ENCODE measurements around the gene PHC2.

GRCh38 chr1:33346533-33346926, 84.4 kb downstream of the PHC2 start:
- no peak for TF ChIP-seq CTCF (optimal IDR thresholded peaks at IDR 0.05 in 1 of 3, IDR thresholded peaks at IDR 0.05 in 1 of 3, conservative IDR thresholded peaks at IDR 0.05 in 1 of 3; ENCODE audit: extremely low read depth in 1 of 3, insufficient read depth in 2 of 3, low read length in 3 of 3)
- TF ChIP-seq EZH2 (IDR thresholded peaks at IDR 0.05; ENCODE audit: low read length): no peak
